Measurements from ENCODE around the gene ANK3.

ANK3 gene

DNA sequence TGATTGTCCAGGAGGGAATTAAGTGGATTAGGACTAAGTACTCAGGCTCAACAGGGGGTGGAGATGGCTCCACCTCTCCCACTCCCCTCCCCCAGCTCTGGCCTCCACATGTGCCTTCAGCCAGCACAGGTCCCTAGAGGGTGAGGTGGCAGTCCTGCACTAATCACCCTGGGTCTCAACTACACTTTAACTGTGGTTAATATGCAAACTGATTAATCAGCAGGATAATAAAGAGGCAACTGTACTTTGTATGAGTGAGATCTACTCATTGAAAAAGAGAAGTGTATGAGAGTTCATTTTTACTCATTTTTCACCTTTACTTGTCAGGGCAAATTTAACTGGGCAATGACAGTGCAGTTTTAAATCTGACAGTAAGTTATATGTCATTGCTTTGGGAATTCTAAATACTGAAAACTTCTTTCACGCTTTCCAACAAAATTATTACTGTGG is 259.5 kb downstream of the ANK3 start:
- DNase-seq, result no peak

DNA sequence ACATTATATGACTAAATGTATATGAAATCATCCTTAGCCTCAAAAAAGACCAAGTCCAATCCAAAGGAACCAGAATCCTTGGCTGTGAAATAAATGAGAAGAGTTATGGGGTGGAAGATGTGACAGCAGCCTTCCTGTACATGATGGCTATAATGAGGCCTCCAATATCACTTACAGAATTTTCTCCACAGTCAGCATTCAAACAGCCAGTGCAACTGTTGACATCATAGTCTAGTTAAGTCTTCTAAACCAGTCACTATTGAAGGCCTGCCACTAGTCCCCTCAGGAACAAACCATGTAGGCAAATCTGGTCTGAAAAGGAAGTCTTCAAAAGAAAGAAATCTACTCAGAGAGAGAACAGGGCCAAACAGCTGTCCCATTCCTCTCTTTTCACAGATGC is 263.8 kb downstream of the ANK3 start:
- DNase-seq, result no peak

DNA sequence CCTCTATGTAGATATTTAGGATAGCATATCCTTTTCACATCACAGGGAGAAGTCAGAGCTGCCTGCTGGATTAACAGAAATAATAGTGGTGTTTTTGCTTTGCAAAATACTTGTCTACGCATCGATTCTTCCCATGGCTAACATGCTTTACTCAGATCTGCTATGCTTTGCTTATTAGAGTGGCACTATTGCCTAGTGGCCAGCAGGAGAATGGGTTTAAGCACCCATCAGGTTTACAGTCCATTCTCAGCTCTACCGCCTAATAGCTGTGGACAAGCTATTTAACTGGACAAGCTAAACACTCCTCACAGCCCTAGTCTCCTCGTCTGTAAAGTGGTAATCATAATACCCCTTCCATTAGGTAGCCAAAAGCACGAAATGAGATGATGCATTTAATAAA is 265.1 kb downstream of the ANK3 start:
- no peak for DNase-seq

DNA sequence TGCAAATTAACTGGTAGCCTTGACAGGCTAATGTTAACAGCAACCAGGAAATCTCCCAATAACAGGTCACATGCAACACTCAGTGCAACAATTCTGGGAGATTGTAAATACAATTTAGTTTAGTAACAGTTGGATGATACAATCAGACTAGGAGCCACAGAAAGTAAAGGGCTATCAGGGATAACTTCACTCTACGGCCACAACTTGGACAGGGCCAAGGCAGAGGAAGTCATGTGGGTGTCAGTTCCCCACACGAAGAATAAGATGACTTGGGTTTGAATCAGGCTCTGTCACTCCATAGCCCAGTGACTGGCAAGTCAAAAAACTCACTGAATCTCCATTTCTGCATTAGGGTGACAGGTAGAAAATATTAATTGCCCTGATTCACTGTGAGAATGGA is 266.0 kb downstream of the ANK3 start:
- no peak for DNase-seq

DNA sequence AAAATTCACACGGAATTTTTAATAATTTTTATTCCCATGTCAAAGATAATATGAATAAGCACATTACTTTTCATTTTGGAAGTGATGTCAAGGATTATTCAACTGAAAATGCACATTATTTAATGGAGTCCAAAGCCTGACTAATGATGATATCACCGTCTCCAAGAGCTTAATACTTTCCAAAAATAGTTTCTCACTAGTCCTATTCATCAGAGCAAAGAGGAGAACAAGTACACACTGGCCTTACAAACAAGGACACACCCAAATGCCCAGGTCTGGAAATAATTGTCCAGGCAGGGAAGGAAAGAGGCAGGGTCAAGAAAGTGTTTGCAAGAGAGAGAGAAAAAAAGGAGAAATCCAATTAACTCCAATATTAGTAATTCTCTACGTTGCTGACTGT is 266.5 kb downstream of the ANK3 start:
- DNase-seq, result no peak

DNA sequence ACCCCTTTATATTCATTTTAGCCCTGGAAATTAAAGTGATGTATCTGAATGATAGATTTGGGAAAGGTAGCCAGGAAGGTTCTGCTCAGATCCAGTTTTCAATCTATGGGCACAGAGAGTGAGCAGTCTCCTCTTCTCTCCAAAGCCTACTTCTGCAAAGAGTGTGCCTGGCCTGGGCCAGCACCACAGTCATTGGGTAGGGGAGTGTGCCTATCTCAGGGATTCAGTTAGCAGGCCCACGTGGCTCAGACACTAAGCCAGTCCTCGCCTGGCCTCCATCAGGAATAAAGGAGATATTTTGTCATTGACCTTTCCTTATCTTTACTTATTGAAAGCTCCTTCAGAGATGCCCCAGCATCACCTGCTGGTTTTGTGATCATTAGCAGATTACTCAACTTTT is 267.5 kb downstream of the ANK3 start:
- DNase-seq, result no peak

DNA sequence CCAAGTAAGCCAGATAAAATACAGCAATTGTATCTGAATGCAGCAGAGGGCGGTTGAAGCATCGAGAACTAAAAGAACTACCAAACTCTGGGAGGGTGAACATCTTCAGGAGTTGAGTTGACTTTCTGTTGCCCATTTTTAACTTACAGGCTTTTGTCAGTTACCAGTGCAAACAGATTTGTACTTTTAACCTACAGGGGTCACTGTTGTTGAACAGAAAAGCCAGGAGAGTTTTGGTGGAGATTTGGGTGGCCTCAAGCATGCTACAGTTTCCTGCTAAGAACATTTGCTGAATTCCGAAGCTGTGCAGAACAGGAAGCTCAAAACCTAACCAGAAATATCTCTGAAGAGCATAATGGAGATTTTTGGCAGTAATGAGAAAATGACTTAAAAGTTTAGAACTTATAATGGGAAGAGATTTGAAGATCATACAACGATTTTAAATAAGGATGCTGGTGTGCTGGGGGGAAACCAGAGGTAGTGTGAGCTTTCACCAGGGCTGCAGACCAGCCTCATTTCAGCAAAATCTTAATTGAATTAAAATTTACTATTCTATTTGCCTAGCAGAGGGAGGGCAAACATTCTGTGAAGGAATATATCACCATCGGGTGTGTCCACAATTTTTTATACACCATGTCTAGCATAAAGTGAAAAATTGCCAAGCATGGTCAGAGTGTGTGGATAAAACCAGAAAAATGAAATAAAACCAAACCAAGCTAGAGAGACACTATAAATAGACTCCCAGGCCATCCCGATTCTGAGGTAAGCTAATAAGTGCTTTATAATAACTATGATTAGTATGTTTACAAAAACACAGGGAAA is 274.7 kb downstream of the ANK3 start:
- no peak for DNase-seq

DNA sequence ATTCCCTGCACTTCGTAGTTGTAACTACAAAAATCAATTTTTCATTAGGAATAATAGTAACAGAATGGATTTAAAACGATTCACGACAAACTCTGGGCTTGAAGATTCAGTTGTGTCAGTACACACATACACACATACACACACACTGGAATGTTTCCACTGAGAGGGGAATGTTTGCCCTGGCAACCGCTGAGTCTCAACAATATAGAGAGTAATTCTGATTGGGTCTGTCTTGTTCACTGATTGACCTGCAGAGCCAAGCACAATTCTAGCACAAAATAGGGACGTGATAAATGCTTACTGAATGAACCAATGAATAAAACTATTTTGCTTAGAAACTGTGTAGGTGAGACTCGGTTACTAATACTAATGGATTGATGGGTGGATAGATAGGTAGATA is 278.9 kb downstream of the ANK3 start:
- DNase-seq, result no peak

DNA sequence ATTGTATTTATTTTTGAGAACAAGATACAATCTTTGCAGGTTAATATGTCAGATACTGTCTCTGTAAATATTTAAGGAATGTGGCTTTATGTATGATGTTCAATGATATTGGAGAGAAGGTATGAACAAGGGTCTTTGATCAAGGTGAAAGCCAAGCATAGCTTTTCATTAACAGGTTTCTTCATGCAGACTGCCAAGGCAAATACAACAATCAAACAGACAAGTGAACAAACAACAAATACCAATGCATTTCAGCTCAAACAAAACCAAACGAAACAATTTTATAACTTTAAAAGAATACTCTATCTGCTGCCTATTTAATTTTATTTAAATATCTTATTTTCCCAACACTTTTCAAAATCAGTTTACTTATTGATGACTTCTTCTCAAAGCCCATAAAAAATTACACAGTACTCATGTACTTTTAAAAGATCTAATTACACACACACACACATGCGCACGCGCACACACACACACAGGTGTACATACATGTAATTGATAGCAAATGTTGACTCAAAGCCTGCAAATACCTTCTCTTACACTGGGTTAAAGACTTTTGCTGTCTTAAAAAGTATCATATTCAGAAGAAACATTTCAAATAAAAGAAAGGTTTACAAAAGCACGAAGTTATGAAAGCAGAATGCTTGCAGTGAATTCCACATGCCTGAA is 282.2 kb downstream of the ANK3 start:
- no peak for DNase-seq

DNA sequence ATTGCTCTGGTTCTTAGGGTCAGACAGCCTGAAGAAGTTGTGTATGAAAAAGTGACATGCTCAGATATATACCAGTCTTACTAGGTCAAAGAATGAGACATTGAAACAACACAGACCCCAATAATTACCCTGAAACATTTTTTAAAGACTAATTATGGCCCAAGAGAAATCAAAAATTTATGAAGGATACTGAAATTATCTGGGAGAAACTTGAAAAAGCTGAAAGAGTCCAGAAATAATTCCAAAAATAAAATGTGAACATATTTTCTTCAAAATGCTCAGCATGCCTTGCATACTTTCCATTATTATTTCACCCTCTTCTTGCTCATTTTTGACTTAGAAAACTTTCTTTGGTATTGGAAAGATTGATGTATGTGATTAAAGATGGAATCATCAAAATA is 284.4 kb downstream of the ANK3 start:
- no peak for DNase-seq

DNA sequence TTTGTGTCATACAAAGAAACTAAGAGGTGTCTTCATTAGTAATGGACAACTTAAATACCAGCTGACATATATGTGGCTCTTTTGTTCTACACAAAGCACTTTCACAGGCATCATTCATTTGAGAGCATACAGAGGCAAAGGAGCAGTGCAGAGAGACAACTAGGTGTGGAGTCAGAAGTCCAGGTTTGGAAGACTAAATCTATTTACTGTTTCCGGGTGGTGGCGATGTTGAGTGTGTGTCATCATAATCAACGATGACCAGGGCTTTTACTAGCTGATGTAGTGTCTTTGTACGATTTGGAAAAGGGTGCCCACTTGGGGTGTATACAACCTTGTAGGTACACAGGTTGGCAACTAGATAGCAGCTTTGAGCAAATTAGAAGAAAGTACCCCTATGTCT is 287.9 kb downstream of the ANK3 start:
- DNase-seq, result no peak

DNA sequence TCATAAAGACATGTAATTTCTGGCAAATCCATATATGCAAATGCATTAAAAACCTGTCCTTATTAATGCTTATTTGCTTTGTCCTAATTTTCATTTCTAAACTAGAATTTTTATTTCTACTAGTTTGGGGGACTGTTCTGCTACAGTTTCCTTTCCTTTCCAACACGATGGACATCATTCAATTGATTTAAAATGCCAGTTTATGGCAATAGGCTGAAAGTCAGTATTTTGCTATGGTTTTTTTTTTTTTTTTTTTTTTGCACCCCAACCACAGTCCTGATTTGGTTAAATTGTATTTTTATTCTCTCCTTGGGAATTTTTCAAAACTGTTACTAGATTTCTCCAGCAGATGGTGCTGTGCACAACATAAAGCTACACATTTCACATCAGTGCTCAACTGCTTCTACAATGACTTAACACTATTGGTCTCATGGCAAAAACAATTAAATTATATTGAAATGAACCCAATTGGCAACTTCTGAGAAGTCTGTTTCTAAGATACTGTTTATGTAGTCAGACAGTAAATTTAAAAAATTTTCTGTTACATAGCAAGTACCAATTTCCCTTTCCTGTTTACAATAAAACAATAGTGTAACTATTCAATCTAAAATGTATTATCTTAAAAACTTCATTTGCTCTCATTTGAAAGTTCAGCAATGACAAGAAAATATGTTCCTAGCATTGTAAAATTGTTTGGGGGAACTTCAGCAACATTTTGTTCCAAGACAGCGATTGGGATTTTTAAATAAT is 289.5 kb downstream of the ANK3 start:
- DNase-seq, result no peak

DNA sequence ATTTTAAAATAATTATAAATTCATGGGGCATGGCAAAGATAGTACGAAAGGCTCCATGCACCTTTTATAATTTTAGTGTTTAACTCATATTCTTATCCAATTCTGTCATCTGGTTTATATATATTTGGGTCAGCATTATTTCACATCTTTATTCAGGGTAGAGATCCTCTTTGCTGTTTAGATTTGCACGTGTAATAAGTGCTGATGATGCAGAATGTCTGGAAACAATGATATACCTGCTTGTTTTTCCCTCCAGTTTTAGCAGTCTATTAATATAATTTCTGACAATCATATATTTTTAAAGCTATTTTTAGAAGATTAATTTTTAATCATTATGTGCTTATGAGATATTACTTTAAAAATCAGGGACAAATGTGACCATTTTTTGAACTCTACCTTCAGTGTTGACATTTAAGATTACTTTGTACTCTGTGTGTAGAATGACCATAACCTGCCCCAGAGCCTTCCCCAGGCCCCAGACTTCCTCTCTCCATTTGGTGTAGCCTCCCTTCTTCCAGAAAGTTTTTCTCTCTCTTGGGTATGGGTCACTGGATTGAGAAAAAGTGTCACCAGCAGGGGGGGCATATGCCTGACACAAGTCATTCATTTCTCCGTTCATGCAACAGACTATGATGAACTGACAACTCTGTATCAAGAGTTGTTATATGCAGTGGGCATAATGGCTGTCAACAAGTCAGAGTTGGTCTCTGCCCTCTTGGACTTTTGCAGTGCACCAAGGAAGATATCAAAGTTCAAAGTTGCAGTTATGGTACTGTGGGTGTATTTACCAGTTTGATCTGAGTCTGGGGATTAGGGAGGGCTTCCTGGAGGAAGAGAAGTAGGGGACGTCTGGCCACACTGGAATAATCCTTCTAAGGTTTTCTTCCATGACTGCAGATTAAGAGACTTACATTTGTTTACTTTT is 290.7 kb downstream of the ANK3 start:
- no peak for DNase-seq

DNA sequence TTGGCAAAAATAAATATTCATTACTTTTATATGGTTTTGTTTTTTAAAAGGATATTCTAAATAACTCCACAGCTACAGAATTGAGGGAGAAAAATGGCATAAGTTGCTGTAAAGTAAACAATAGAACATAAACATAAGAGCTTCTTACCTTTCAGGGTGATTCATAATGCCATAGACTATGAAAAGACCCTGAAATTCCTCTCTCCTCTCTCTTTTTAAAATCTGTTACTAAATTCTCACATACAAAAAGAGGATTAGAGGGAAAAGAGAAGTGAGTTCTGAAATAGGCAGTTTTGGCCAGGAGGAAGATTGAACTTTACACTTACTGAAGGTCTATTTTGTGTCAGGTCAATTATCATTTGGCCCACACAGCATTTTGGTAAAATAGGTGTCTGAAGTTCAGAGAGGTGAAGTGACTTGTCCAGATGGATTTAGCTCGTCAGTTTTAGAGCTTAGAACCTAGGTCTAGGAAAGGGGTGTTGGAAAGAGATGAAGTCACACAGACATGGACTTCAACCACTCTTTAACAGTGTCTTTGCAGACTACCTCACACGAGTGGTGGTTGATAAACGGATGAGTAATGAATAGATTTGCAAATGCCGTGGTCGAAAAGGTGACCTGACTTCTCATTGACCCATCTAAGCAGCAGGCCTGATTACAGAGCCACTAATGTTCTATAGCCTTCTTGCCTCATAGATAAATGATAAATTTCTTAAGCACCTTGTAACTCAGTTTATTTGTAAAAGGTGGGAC is 292.7 kb downstream of the ANK3 start:
- no peak for DNase-seq

DNA sequence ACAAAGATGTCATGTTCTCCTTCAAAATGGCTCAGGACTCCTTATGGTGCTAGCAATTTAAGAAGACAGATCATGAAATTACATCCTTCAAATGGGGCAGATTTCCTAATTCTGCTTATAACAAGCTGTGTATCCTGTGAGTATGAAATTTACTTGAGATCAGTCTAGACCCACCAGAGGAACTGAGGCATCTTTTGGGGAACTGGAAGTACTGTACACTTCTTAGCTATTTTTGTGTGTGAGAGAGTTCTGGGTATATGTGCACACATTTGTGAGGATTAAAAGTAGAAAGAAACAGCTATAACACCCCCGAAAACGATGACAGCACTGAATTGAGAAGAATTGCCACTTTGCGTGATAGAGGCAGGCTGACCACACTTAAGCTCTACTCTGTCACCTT is 296.4 kb downstream of the ANK3 start:
- DNase-seq, result no peak

DNA sequence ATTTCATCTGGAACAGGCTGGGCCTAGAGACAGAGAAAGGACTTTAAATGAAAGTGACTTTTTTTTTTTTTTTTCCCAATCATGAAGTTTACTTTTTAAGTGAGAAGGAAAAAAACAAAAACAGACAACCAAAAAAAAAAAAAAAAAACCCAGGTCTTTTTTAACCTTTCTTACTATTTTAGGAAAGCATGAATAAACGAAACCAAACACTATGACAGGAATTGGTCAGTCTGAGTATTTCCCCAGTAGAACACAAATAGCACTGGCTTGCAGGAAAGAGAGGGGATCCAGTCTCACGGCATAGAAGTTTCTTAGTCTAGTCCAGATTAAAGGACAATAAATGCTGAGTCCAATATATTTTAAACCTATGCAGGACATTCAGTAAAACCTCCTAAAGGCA is 302.8 kb downstream of the ANK3 start:
- DNase-seq, result no peak

DNA sequence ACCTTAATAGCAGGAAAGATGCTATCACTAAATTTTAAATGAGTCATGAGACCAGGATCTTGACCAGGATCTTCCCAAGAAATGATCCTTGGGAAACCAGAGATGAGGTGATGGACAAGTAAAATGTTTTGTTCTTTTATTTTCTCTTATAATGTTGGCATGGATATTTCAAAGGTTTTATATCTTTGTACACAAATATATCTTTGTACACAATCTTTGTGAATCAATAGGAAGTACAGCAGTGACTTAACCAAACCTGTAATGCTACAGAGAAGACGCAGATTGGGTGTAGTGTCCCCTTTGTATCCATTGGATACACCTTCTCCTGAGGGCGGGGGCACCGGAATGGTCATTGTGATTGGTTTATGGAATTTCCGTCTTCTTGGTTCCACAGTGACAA is 303.3 kb downstream of the ANK3 start:
- DNase-seq, result no peak

DNA sequence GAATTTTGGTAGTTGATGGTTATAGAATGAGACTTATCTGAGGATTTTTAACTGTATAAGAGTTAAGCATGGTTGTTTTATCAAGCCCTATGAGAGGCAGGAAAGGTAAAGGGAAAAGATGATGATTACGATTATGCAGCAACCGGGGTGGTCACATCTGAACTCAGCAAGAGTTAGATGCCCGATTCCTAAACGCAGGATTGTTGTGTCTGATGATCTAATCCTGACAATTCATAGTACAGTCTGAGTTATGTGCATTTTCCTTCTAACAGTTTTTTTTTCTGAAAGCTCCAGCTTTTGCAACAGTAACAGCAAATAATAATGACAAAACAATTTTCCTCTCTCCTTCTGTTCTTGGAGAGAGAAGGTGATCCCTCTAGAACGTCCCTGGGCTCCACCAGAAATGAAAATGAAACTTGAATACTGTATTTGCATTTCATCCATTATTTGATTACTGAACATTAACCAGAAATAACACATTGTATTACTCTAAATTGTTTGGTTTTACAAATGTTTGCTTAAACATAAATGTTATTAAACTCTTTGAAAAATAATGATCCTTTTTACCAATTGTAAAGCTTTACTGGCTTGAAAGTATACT is 306.8 kb downstream of the ANK3 start:
- no peak for DNase-seq

DNA sequence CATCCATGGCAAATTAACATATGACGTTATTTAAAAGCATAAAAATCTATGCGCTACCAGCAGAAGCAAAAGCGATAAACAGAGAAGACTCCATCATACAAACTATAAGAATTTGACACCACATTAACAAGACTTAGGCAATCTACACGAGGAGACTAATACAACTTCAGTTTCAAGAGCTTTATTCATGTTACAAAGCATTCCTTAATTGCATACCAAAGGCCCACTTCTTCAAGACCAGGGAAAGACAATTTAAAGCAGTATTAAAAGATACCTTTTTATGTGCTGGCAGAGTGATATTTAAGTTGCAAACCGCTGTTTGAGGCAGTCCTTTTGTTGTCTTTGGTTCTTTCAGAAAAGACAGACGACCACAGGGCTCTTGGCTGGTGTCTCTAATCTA is 307.3 kb downstream of the ANK3 start:
- no peak for DNase-seq

DNA sequence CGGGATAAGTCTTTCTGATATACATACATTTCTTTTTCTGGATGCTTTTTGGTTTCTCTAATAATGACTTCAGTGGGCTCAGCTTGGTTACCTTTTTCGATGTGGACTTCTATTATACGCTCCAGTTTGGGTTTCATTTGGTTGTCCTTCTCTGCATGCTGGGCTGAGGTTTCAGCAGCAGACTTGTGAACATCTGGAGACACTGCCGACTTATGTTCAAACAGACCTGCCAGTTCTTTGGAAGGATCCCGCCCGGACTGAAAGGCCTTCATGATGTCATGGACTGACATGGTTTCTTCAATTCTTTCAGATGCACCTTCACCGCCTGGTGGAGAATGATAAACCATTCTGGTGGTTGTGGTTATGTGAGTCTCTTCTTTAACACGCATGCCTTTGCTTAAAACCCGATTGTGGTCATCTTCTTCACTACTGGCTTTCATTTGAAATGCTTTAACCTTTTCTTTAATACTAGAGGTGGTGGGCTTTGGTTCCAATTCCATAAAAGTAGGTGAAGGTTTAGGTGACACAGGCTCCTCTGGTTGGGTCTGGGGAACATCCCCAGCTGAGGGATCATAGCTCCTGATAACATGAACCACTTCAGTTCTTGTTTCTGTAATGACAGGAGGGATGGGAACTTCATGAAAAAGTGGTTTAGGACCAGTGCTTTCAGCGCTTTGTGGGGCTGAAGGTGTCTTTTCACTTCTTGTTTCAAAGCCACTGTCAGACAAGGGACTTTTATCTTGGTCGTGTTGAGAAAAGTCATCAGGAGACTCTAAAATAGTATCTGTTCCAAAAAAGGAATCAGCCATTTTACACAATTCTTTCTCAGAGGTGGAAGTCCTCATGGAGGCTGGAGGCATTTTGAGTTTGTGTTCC is 315.7 kb downstream of the ANK3 start:
- no peak for DNase-seq

DNA sequence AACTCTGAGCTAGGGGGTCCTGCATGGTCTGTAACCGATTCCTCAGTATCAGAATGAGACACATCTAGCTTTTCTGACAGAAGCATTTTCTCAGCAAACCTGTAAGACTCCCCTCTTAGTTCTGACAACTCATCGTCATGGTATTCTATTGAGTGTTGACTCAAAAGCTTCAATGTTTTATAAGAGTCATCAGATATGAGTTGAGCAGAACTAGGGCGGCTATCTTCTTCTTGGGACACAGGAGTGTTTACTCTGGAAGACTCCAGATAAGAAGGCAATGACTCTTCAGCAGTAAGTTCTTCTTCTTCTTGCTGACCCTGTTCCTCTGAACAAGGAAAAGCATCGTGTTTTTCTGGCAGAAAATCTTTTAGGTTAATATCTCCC is 316.3 kb downstream of the ANK3 start:
- DNase-seq, result no peak
